B cell (primary cell): Measurements from ENCODE around the gene NOS3.

ENCODE experiments used
- CTCF ChIP-seq: fragments of 200-600 bp; IDR thresholded peaks from one replicate; pipeline ENCODE4 v1.8.0; 2022; ENCODE audit warnings: antibody characterized with exemption, mild to moderate bottlenecking
- EZH2 ChIP-seq: IDR thresholded peaks from 2 replicates; pipeline ENCODE4 v1.6.1; 2012; ENCODE audit warnings: borderline replicate concordance, low read depth, mild to moderate bottlenecking, moderate library complexity, low read length; ENCODE audit not compliant: insufficient read depth, poor library complexity, severe bottlenecking

- no peak for TF ChIP-seq CTCF
- TF ChIP-seq EZH2: no peak
Measured at GRCh38 chr7:150947241-150947745, 43.5 kb upstream of the NOS3 start.
